Bladder microvascular endothelial cell (primary cell): Measurements from ENCODE around the gene SLC2A13. TPM values are rescaled to one million over a fixed set of nuclear protein-coding genes. Genes with fewer than 3 reads are reported as not detected.

Experiments used
- total RNA-seq: library from RNA; depleted of rRNA; stranded (reverse); fragments of >200 nt; gene quantifications from 2 replicates; pipeline ENCODE4 v1.2.3, GENCODE V29; 2014

Gene SLC2A13
- 2.6 and 7.1 TPM in 2 replicates for total RNA-seq

GRCh38 chr12:40105515-40106201 is at the start of gene SLC2A13:
SLC2A13 (minus strand) TSS chr12:40106081; CDS start chr12:40105808, 273 bp downstream.

Other genes starting within 250 kb of the SLC2A13 start
- 0.81 and 1.2 TPM in 2 replicates for gene LRRK2, start 118.9 kb upstream of the SLC2A13 start, total RNA-seq